GM23338 (cell line): Measurements from ENCODE around the gene MSN. TPM values are rescaled to one million over a fixed set of nuclear protein-coding genes. Genes with fewer than 3 reads are reported as not detected.

Source experiments
- ATAC-seq: fragments of 200-7000 bp; cut with Tn5 transposase; 3 replicates; pipeline ENCODE4 v1.9.1; 2020
- DNase-seq: peaks from one replicate; pipeline ENCODE4 v3.0.0-alpha.2; 2015; ENCODE audit warnings: low spot score
- H2AFZ ChIP-seq: fragments of 200-600 bp; sonication (generic); 2 replicates; pipeline ENCODE4 v1.8.0; 2016; ENCODE audit warnings: antibody characterized with exemption, mild to moderate bottlenecking, moderate library complexity
- H3F3A ChIP-seq: fragments of 200-600 bp; sonication (generic); replicated peaks from 2 replicates; pipeline ENCODE4 v1.8.0; 2017; ENCODE audit warnings: antibody characterized with exemption, mixed run types, low read depth
- H3K27ac ChIP-seq: fragments of 200-600 bp; sonication (generic); 2 replicates; pipeline ENCODE4 v1.6.1; 2016; ENCODE audit warnings: low read depth
- H3K27me3 ChIP-seq: fragments of 200-600 bp; sonication (generic); 2 replicates; pipeline ENCODE4 v1.8.0; 2016; ENCODE audit warnings: mild to moderate bottlenecking, mixed run types, moderate library complexity; ENCODE audit not compliant: insufficient read depth
- H3K36me3 ChIP-seq: fragments of 200-600 bp; sonication (generic); 2 replicates; pipeline ENCODE4 v1.8.0; 2016; ENCODE audit warnings: mild to moderate bottlenecking; ENCODE audit not compliant: insufficient read depth
- H3K4me1 ChIP-seq: fragments of 200-600 bp; sonication (generic); 2 replicates; pipeline ENCODE4 v1.8.0; 2016; ENCODE audit warnings: mild to moderate bottlenecking, moderate library complexity; ENCODE audit not compliant: insufficient read depth
- H3K4me2 ChIP-seq: fragments of 200-600 bp; sonication (generic); 2 replicates; pipeline ENCODE4 v1.7.1; 2017; ENCODE audit warnings: mixed run types
- H3K4me3 ChIP-seq: fragments of 200-600 bp; sonication (generic); 2 replicates; pipeline ENCODE4 v1.6.1; 2016; ENCODE audit warnings: mixed run types
- H3K79me2 ChIP-seq: fragments of 200-600 bp; sonication (generic); replicated peaks from 2 replicates; pipeline ENCODE4 v1.8.0; 2017; ENCODE audit warnings: mild to moderate bottlenecking; ENCODE audit not compliant: insufficient read depth
- H3K9me2 ChIP-seq: fragments of 200-600 bp; sonication (generic); 2 replicates; pipeline ENCODE4 v1.8.0; 2017; ENCODE audit not compliant: insufficient read depth
- H4K20me1 ChIP-seq: fragments of 200-600 bp; sonication (generic); replicated peaks from 2 replicates; pipeline ENCODE4 v1.8.0; 2017; ENCODE audit warnings: mild to moderate bottlenecking; ENCODE audit not compliant: insufficient read depth
- H3K27ac Mint-ChIP-seq: 2 replicates; pipeline ENCODE4 v1.8.0; 2020; ENCODE audit warnings: inconsistent platforms, mild to moderate bottlenecking, moderate library complexity, mixed read lengths
- H3K27me3 Mint-ChIP-seq: 3 replicates; pipeline ENCODE4 v1.8.0; 2022; ENCODE audit warnings: low read depth, mild to moderate bottlenecking, moderate library complexity, mixed read lengths, inconsistent platforms; ENCODE audit not compliant: insufficient read depth, poor library complexity
- H3K36me3 Mint-ChIP-seq: 3 replicates; pipeline ENCODE4 v1.8.0; 2021; ENCODE audit warnings: low read depth, mild to moderate bottlenecking, inconsistent platforms, moderate library complexity, mixed read lengths
- H3K4me1 Mint-ChIP-seq: 3 replicates; pipeline ENCODE4 v1.8.0; 2020; ENCODE audit warnings: mild to moderate bottlenecking, inconsistent platforms, mixed read lengths
- H3K4me3 Mint-ChIP-seq: 3 replicates; pipeline ENCODE4 v1.8.0; 2021; ENCODE audit warnings: moderate library complexity, mild to moderate bottlenecking, inconsistent platforms, mixed read lengths
- H3K9me3 Mint-ChIP-seq: 3 replicates; pipeline ENCODE4 v1.8.0; 2020; ENCODE audit warnings: moderate library complexity, mild to moderate bottlenecking, inconsistent platforms, mixed read lengths
- CREB1 ChIP-seq: fragments of 250-450 bp; sonication (Bioruptor Pico); IDR thresholded peaks from 2 replicates; pipeline ENCODE4 v1.5.0; 2020; ENCODE audit warnings: low read depth, mild to moderate bottlenecking, moderate library complexity
- EZH2 ChIP-seq: fragments of 200-600 bp; sonication (generic); IDR thresholded peaks from one replicate; pipeline ENCODE4 v1.8.0; 2017; ENCODE audit warnings: antibody characterized with exemption, mild to moderate bottlenecking, low read depth; ENCODE audit not compliant: unreplicated experiment
- EZH2phosphoT487 ChIP-seq: fragments of 200-600 bp; sonication (generic); IDR thresholded peaks from one replicate; pipeline ENCODE4 v1.8.1; 2018; ENCODE audit warnings: antibody characterized with exemption; ENCODE audit not compliant: unreplicated experiment
- JUNB ChIP-seq: IDR thresholded peaks from one replicate; pipeline ENCODE4 v1.6.1; 2016; ENCODE audit warnings: antibody characterized with exemption; ENCODE audit not compliant: unreplicated experiment
- NANOG ChIP-seq: IDR thresholded peaks from 2 replicates; pipeline ENCODE4 v1.6.1; 2016; ENCODE audit warnings: antibody characterized with exemption, borderline replicate concordance
- POLR2AphosphoS5 ChIP-seq: IDR thresholded peaks from 2 replicates; pipeline ENCODE4 v1.6.1; 2016; ENCODE audit warnings: antibody characterized with exemption, low read depth
- STAT1 ChIP-seq: IDR thresholded peaks from one replicate; pipeline ENCODE4 v1.6.1; 2016; ENCODE audit warnings: antibody characterized with exemption; ENCODE audit not compliant: unreplicated experiment
- ZNF114 ChIP-seq: fragments of 250-450 bp; sonication (Bioruptor Pico); IDR thresholded peaks from 2 replicates; pipeline ENCODE4 v1.5.0; 2020; ENCODE audit warnings: mild to moderate bottlenecking, moderate library complexity
- ZNF331 ChIP-seq: fragments of 250-450 bp; sonication (Bioruptor Pico); IDR thresholded peaks from 2 replicates; pipeline ENCODE4 v1.5.0; 2020; ENCODE audit warnings: low read depth, mild to moderate bottlenecking, moderate library complexity
- polyA plus RNA-seq: library from polyadenylated mRNA; unstranded; fragments of >200 nt; fragmentation: Nextera tagmentation; extraction: Ambion mirVana; gene quantifications from 2 replicates; pipeline ENCODE4 v1.2.1, GENCODE V29; 2016
- total RNA-seq: library from RNA; depleted of rRNA; stranded (reverse); fragments of >200 nt; shearing (Covaris generic); gene quantifications from 2 replicates; pipeline ENCODE4 v1.2.3, GENCODE V29; 2014
- TF ChIP-seq, protein P1 (sequence below), 2 experiments: fragments of 200-600 bp in 1 of 2; sonication (generic) in 1 of 2; conservative IDR thresholded peaks; 2 replicates each; pipeline versions ENCODE4 v1.5.1 to v1.6.1; 2016 to 2017; ENCODE audit warnings: antibody characterized with exemption in 2 of 2, low read depth in 2 of 2, mild to moderate bottlenecking in 2 of 2, moderate library complexity in 1 of 2
- TF ChIP-seq, protein P2 (sequence below): fragments of 250-450 bp; sonication (Bioruptor Pico); IDR thresholded peaks from 2 replicates; pipeline ENCODE4 v1.5.0; 2020; ENCODE audit warnings: mild to moderate bottlenecking, moderate library complexity
- TF ChIP-seq, protein P3 (sequence below): IDR thresholded peaks from one replicate; pipeline ENCODE4 v1.6.1; 2018; ENCODE audit warnings: antibody characterized with exemption; ENCODE audit not compliant: unreplicated experiment
- TF ChIP-seq, protein P4 (sequence below): IDR thresholded peaks from 2 replicates; pipeline ENCODE4 v1.6.1; 2016; ENCODE audit warnings: antibody characterized with exemption

MSN gene
- total and polyA plus RNA-seq, 2 experiments from 2014 or later: 49.2 to 120 TPM

DNA sequence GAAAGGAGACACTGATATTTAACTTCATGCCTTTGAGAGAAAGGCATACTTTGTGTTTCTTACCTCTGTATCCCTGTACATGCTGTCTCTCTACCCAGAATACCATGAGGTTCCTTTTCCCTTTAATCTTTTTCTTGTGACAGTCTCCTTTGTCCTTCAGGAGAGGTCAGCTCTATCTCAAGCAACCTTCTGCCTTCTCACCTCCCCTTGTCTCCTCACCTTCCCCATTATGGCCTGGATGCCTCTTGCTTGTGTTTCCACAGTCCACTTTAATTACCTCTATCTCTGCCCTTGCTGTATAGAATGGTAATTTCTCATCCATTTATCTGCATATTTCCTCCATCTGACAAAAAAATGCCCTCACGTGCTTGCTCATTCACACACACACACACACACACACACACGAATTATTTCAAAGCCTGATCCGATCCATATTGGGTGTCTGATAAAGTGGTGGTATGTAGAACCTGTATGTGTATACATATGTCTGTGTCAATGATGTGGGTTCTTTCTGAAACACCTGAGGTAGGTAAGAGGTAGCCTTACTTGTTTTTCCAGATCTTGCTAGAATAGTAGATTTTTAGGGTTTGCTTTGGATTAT, 28.5 kb downstream of the MSN start:
- no peaks in the 10 kb centered on the region for H3K9me3 Mint-ChIP-seq
- TF ChIP-seq STAT1 (no peak), CREB1 (no peak), ZNF114 (CRISPR knock-in tag) (no peak), EZH2phosphoT487 (no peak), EZH2 (no peak), ZNF331 (CRISPR knock-in tag) (no peak), JUNB (no peak), POLR2AphosphoS5 (no peak), NANOG (no peak)
- TF ChIP-seq, protein P1, sequence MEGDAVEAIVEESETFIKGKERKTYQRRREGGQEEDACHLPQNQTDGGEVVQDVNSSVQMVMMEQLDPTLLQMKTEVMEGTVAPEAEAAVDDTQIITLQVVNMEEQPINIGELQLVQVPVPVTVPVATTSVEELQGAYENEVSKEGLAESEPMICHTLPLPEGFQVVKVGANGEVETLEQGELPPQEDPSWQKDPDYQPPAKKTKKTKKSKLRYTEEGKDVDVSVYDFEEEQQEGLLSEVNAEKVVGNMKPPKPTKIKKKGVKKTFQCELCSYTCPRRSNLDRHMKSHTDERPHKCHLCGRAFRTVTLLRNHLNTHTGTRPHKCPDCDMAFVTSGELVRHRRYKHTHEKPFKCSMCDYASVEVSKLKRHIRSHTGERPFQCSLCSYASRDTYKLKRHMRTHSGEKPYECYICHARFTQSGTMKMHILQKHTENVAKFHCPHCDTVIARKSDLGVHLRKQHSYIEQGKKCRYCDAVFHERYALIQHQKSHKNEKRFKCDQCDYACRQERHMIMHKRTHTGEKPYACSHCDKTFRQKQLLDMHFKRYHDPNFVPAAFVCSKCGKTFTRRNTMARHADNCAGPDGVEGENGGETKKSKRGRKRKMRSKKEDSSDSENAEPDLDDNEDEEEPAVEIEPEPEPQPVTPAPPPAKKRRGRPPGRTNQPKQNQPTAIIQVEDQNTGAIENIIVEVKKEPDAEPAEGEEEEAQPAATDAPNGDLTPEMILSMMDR (conservative IDR thresholded peaks at IDR 0.05; ENCODE audit: low read depth in 2 of 2): no peak
- TF ChIP-seq, protein P2, sequence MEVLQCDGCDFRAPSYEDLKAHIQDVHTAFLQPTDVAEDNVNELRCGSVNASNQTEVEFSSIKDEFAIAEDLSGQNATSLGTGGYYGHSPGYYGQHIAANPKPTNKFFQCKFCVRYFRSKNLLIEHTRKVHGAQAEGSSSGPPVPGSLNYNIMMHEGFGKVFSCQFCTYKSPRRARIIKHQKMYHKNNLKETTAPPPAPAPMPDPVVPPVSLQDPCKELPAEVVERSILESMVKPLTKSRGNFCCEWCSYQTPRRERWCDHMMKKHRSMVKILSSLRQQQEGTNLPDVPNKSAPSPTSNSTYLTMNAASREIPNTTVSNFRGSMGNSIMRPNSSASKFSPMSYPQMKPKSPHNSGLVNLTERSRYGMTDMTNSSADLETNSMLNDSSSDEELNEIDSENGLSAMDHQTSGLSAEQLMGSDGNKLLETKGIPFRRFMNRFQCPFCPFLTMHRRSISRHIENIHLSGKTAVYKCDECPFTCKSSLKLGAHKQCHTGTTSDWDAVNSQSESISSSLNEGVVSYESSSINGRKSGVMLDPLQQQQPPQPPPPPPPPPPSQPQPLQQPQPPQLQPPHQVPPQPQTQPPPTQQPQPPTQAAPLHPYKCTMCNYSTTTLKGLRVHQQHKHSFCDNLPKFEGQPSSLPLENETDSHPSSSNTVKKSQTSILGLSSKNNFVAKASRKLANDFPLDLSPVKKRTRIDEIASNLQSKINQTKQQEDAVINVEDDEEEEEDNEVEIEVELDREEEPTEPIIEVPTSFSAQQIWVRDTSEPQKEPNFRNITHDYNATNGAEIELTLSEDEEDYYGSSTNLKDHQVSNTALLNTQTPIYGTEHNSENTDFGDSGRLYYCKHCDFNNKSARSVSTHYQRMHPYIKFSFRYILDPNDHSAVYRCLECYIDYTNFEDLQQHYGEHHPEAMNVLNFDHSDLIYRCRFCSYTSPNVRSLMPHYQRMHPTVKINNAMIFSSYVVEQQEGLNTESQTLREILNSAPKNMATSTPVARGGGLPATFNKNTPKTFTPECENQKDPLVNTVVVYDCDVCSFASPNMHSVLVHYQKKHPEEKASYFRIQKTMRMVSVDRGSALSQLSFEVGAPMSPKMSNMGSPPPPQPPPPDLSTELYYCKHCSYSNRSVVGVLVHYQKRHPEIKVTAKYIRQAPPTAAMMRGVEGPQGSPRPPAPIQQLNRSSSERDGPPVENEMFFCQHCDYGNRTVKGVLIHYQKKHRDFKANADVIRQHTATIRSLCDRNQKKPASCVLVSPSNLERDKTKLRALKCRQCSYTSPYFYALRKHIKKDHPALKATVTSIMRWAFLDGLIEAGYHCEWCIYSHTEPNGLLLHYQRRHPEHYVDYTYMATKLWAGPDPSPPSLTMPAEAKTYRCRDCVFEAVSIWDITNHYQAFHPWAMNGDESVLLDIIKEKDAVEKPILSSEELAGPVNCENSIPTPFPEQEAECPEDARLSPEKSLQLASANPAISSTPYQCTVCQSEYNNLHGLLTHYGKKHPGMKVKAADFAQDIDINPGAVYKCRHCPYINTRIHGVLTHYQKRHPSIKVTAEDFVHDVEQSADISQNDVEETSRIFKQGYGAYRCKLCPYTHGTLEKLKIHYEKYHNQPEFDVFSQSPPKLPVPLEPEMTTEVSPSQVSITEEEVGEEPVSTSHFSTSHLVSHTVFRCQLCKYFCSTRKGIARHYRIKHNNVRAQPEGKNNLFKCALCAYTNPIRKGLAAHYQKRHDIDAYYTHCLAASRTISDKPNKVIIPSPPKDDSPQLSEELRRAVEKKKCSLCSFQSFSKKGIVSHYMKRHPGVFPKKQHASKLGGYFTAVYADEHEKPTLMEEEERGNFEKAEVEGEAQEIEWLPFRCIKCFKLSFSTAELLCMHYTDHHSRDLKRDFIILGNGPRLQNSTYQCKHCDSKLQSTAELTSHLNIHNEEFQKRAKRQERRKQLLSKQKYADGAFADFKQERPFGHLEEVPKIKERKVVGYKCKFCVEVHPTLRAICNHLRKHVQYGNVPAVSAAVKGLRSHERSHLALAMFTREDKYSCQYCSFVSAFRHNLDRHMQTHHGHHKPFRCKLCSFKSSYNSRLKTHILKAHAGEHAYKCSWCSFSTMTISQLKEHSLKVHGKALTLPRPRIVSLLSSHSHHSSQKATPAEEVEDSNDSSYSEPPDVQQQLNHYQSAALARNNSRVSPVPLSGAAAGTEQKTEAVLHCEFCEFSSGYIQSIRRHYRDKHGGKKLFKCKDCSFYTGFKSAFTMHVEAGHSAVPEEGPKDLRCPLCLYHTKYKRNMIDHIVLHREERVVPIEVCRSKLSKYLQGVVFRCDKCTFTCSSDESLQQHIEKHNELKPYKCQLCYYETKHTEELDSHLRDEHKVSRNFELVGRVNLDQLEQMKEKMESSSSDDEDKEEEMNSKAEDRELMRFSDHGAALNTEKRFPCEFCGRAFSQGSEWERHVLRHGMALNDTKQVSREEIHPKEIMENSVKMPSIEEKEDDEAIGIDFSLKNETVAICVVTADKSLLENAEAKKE (CRISPR knock-in tag): no peak
- TF ChIP-seq, protein P3, sequence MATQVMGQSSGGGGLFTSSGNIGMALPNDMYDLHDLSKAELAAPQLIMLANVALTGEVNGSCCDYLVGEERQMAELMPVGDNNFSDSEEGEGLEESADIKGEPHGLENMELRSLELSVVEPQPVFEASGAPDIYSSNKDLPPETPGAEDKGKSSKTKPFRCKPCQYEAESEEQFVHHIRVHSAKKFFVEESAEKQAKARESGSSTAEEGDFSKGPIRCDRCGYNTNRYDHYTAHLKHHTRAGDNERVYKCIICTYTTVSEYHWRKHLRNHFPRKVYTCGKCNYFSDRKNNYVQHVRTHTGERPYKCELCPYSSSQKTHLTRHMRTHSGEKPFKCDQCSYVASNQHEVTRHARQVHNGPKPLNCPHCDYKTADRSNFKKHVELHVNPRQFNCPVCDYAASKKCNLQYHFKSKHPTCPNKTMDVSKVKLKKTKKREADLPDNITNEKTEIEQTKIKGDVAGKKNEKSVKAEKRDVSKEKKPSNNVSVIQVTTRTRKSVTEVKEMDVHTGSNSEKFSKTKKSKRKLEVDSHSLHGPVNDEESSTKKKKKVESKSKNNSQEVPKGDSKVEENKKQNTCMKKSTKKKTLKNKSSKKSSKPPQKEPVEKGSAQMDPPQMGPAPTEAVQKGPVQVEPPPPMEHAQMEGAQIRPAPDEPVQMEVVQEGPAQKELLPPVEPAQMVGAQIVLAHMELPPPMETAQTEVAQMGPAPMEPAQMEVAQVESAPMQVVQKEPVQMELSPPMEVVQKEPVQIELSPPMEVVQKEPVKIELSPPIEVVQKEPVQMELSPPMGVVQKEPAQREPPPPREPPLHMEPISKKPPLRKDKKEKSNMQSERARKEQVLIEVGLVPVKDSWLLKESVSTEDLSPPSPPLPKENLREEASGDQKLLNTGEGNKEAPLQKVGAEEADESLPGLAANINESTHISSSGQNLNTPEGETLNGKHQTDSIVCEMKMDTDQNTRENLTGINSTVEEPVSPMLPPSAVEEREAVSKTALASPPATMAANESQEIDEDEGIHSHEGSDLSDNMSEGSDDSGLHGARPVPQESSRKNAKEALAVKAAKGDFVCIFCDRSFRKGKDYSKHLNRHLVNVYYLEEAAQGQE: no peak
- TF ChIP-seq, protein P4, sequence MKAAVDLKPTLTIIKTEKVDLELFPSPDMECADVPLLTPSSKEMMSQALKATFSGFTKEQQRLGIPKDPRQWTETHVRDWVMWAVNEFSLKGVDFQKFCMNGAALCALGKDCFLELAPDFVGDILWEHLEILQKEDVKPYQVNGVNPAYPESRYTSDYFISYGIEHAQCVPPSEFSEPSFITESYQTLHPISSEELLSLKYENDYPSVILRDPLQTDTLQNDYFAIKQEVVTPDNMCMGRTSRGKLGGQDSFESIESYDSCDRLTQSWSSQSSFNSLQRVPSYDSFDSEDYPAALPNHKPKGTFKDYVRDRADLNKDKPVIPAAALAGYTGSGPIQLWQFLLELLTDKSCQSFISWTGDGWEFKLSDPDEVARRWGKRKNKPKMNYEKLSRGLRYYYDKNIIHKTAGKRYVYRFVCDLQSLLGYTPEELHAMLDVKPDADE: no peak
- peaks cover 1% of the 10 kb centered on the region for H3K27me3 Mint-ChIP-seq
- H3K4me1 Mint-ChIP-seq: peaks cover 33% of the 10 kb centered on the region
- H3K4me1 ChIP-seq: peaks cover 25% of the 10 kb centered on the region
- no peak for DNase-seq
- no peak overlapping the region for H3K27ac Mint-ChIP-seq
- no peak overlapping the region for H3K4me3 Mint-ChIP-seq
- peaks cover 48% of the 10 kb centered on the region for H3K79me2 ChIP-seq
- H3K27me3 ChIP-seq: no peaks in the 10 kb centered on the region
- H3K27ac ChIP-seq: no peak overlapping the region
- H2AFZ ChIP-seq: no peak overlapping the region
- H4K20me1 ChIP-seq: no peaks in the 10 kb centered on the region
- no peak overlapping the region for H3K4me3 ChIP-seq
- no peaks in the 10 kb centered on the region for H3F3A ChIP-seq
- no peaks in the 10 kb centered on the region for H3K9me2 ChIP-seq
- H3K36me3 Mint-ChIP-seq: no peaks in the 10 kb centered on the region
- H3K4me2 ChIP-seq: no peak overlapping the region
- no peaks in the 10 kb centered on the region for H3K36me3 ChIP-seq
- no peak for ATAC-seq
